ENCODE measurements around the gene CLASP1. TPM values are rescaled to one million over a fixed set of nuclear protein-coding genes. Genes with fewer than 3 reads are reported as not detected.

The CLASP1 gene
- total and polyA plus RNA-seq, 4 donors, result 7.5 to 50.0 (median 21.9) TPM

DNA sequence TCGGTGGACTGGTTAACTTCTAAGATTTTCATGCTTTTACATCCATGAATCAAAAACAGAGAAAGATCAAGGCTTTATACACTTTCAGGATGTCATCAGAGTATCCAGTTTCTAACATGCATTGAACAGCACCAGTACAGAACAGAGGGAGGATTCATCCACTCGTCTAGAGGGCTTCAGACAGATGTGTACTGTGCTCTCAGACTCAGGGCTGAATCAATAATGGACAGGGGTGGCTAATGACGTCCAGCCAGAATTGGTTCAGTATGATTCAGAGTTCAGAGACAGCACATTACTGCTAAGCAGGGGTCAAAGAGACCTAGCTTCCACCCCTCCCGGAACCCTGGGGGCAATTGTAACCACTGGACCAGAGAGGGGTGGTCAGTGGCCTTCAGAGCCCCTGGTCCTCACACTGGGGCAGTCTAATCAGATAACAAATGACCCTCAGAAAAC is 81.3 kb downstream of the CLASP1 start (continued):
- TF ChIP-seq, protein P1, sequence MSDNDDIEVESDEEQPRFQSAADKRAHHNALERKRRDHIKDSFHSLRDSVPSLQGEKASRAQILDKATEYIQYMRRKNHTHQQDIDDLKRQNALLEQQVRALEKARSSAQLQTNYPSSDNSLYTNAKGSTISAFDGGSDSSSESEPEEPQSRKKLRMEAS (IDR thresholded peaks at IDR 0.05), result no peak
- TF ChIP-seq HNF4G (IDR thresholded peaks at IDR 0.05), result no peak

DNA sequence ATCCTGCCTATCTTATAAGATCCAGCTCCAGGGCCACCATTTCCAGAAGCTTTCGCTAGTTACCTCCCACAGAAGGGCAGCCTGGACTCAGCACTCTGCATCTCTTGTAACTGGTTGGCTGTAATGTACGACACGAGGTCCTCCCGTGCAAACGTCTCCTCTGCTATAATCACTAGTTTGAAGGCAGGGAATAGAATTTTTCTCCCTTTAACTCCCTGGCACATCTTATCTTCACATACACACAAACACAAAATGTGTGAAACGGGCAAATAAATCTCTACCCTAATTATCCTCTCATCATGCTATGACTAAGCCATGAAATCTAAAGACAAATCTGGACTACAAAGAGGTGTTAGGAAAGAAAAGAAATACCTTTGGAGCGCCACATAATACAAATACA is 81.8 kb downstream of the CLASP1 start:
- TF ChIP-seq, protein P2, sequence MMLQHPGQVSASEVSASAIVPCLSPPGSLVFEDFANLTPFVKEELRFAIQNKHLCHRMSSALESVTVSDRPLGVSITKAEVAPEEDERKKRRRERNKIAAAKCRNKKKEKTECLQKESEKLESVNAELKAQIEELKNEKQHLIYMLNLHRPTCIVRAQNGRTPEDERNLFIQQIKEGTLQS (IDR thresholded peaks at IDR 0.05), result no peak
- TF ChIP-seq, protein P3, sequence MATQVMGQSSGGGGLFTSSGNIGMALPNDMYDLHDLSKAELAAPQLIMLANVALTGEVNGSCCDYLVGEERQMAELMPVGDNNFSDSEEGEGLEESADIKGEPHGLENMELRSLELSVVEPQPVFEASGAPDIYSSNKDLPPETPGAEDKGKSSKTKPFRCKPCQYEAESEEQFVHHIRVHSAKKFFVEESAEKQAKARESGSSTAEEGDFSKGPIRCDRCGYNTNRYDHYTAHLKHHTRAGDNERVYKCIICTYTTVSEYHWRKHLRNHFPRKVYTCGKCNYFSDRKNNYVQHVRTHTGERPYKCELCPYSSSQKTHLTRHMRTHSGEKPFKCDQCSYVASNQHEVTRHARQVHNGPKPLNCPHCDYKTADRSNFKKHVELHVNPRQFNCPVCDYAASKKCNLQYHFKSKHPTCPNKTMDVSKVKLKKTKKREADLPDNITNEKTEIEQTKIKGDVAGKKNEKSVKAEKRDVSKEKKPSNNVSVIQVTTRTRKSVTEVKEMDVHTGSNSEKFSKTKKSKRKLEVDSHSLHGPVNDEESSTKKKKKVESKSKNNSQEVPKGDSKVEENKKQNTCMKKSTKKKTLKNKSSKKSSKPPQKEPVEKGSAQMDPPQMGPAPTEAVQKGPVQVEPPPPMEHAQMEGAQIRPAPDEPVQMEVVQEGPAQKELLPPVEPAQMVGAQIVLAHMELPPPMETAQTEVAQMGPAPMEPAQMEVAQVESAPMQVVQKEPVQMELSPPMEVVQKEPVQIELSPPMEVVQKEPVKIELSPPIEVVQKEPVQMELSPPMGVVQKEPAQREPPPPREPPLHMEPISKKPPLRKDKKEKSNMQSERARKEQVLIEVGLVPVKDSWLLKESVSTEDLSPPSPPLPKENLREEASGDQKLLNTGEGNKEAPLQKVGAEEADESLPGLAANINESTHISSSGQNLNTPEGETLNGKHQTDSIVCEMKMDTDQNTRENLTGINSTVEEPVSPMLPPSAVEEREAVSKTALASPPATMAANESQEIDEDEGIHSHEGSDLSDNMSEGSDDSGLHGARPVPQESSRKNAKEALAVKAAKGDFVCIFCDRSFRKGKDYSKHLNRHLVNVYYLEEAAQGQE (IDR thresholded peaks at IDR 0.05), result no peak
- TF ChIP-seq HNF4A (conservative IDR thresholded peaks at IDR 0.05), result no peak
- TF ChIP-seq NR2F2 (IDR thresholded peaks at IDR 0.05), result no peak
- TF ChIP-seq, protein P1 (IDR thresholded peaks at IDR 0.05), result no peak
- Histone ChIP-seq H3K9ac (ENCODE audit: low read depth in 1 of 2, low read length in 2 of 2) (no peak overlapping the region), H3K27ac (ENCODE audit: low read depth in 1 of 2, low read length in 2 of 2) (no peak overlapping the region), H3K27me3 (ENCODE audit: control insufficient read depth in 4 of 4, insufficient read depth in 4 of 4, low read length in 3 of 4) (no peaks in the 10 kb centered on the region), H3K4me1 (ENCODE audit: control insufficient read depth in 4 of 4, insufficient read depth in 4 of 4, low read length in 3 of 4) (peaks cover 5 to 31% (median 7%) of the 10 kb centered on the region in 4 donors), H3K9me3 (ENCODE audit: control insufficient read depth in 4 of 4, low read length in 3 of 4) (no peaks in the 10 kb centered on the region), H3K36me3 (ENCODE audit: control insufficient read depth in 4 of 4, insufficient read depth in 3 of 4, low read depth in 1 of 4, low read length in 3 of 4) (no peaks in the 10 kb centered on the region), H3K4me3 (ENCODE audit: low read depth in 1 of 3, low read length in 3 of 3) (no peak overlapping the region)
- WGBS, result 96% methylated on average over 7 of the region's 7 CpGs
- DNase-seq (ENCODE audit: low spot score), result no peak

DNA sequence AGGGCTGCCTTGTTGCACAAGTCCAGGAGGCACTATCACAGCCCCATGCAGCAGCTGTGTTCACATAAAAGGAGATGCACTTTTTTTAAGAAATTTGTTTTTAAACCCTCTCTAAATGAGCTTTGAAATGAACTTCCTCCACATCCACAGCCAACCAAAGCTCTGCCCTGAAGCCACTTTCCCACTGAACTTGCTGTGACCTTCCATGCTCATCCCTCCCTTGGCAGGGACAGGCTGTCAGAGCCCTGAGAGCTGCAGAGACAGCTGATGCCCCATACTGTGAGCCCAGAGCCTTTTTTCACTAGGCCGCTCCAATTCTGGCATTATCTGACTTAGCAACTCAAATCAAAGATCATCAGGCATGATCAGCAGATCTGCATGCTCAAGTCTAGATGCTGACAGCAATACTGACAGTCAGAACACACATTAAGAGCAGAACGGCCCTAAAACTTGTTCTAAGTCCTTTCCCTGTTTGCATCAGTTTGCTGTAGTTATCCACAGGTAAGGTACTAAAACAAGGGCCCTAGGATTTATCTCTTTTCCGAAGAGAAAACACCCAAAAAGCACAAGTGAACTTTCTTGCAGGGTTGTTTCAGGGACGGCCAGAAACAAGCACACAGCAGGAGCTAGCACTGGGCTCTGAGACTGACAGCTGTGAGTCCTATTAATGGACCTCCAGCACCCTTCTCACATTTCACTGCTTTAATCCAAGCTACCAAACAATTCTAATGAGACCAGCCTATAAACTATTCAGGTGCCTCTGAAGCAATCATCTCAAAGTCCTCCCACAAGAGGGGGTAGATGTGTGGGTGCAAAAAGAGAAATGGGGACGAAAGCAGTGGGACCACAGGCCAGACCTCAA is 83.6 kb downstream of the CLASP1 start:
- TF ChIP-seq RXRA (IDR thresholded peaks at IDR 0.05) (peak; percentile 26 to 42), TAF1 (conservative IDR thresholded peaks at IDR 0.05) (no peak)
- TF ChIP-seq, protein P3 (IDR thresholded peaks at IDR 0.05), result no peak
- no peaks in the 10 kb centered on the region for H3K9me3 ChIP-seq (ENCODE audit: control insufficient read depth in 4 of 4, low read length in 3 of 4)
- no peak overlapping the region for H3K4me3 ChIP-seq (ENCODE audit: low read depth in 1 of 3, low read length in 3 of 3)
- no peaks in the 10 kb centered on the region for H3K27me3 ChIP-seq (ENCODE audit: control insufficient read depth in 4 of 4, insufficient read depth in 4 of 4, low read length in 3 of 4)
- DNase-seq (ENCODE audit: low spot score), result no peak
- no peak overlapping the region for H3K9ac ChIP-seq (ENCODE audit: low read depth in 1 of 2, low read length in 2 of 2)
- 84% methylated on average over 5 of the region's 5 CpGs for WGBS
- H3K4me1 ChIP-seq (ENCODE audit: control insufficient read depth in 4 of 4, insufficient read depth in 4 of 4, low read length in 3 of 4), result peaks cover 5 to 39% (median 14%) of the 10 kb centered on the region in 4 donors
- H3K27ac ChIP-seq (ENCODE audit: low read depth in 1 of 2, low read length in 2 of 2), result no peak overlapping the region
- no peaks in the 10 kb centered on the region for H3K36me3 ChIP-seq (ENCODE audit: control insufficient read depth in 4 of 4, insufficient read depth in 3 of 4, low read depth in 1 of 4, low read length in 3 of 4)
